Activated T-helper 2 cell treated with anti-CD3 and anti-CD28 coated beads, Interferon-gamma antibody, Interleukin-2, Interleukin-4, amounts not matched to agents 10 μg/mL and 5 μg/mL and 100 μg/mL, durations not matched to agents 14 hours and 24 hours and 36 hours (primary cell): ENCODE results near the gene ATXN7. TPM values are rescaled to one million over a fixed set of nuclear protein-coding genes. Genes with fewer than 3 reads are reported as not detected.

ENCODE experiments used
- DNase-seq: peaks from one replicate; pipeline ENCODE4 v3.0.0; 2021; ENCODE audit warnings: low spot score
- H3K27ac Mint-ChIP-seq: one replicate; pipeline ENCODE4 v1.8.0; 2021; ENCODE audit warnings: mixed read lengths
- H3K27me3 Mint-ChIP-seq: one replicate; pipeline ENCODE4 v1.8.0; 2021; ENCODE audit warnings: low read depth, mixed read lengths
- H3K36me3 Mint-ChIP-seq: one replicate; pipeline ENCODE4 v1.8.0; 2021; ENCODE audit warnings: low read depth, mixed read lengths
- H3K4me1 Mint-ChIP-seq: one replicate; pipeline ENCODE4 v1.8.0; 2021; ENCODE audit warnings: low read depth, mixed read lengths
- H3K4me3 Mint-ChIP-seq: one replicate; pipeline ENCODE4 v1.8.0; 2021; ENCODE audit warnings: low read depth, mild to moderate bottlenecking, moderate library complexity, mixed read lengths
- H3K9me3 Mint-ChIP-seq: one replicate; pipeline ENCODE4 v1.8.0; 2021; ENCODE audit warnings: mixed read lengths
- intact Hi-C: fragments of 100-400 bp; cut with micrococcal nuclease; formaldehyde crosslinking; loops from one replicate; pipeline ENCODE4 v1.15.1; 2023
- total RNA-seq: library from RNA; stranded (reverse); gene quantifications from 2 replicates; pipeline ENCODE4 v1.2.3, GENCODE V29; 2022

Gene ATXN7
- total RNA-seq, 1 donor from 2014 or later, result 42.8 TPM

DNA sequence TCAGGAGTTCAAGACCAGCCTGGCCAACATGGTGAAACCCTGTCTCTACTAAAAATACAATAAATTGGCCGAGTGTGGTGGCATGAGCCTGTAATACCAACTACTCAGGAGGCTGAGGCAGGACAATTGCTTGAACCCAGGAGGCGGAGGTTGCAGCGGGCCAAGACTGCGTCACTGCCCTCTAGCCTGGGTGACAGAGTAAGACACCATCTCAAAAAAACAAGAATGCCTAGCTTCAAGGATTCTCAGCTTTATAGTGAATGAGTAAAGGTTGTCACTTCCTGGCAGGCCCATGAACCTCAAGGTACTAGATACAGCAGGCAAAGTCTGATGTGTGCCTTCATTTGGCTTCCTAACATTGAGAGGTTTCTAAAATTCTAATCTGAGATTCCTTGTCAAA lies 14.5 kb upstream of the ATXN7 start:
- H3K36me3 Mint-ChIP-seq, result peaks cover 21% of the 10 kb centered on the region
- no peaks in the 10 kb centered on the region for H3K9me3 Mint-ChIP-seq
- intact Hi-C loops, result no loop called here
- no peaks in the 10 kb centered on the region for H3K27me3 Mint-ChIP-seq
- DNase-seq, result no peak
- peaks cover 6% of the 10 kb centered on the region for H3K4me1 Mint-ChIP-seq
- H3K27ac Mint-ChIP-seq, result no peak overlapping the region
- H3K4me3 Mint-ChIP-seq, result no peak overlapping the region

DNA sequence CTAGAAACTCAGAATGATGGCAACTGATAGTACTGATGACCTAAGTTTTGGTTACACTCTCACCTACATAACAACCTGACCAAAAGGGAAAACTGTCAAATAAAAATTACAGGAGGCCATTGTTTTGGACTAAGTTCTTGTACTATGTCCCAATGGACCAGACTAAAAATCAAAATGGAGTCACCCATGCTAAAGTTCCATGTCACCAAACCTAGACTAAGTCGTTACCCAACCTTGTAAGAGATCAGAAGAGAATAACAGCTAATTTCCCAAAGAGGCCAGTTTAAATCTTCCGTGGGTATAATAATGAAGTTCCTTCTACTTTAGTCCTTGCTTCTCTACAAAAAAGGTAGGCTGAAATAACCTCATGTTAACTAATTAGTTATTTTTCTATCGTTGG lies 12.4 kb upstream of the ATXN7 start:
- Mint-ChIP-seq H3K27me3 (no peaks in the 10 kb centered on the region), H3K27ac (no peak overlapping the region), H3K36me3 (peaks cover 21% of the 10 kb centered on the region), H3K4me3 (no peak overlapping the region), H3K9me3 (no peaks in the 10 kb centered on the region), H3K4me1 (peaks cover 17% of the 10 kb centered on the region)
- intact Hi-C loops, result no loop called here
- DNase-seq, result no peak

DNA sequence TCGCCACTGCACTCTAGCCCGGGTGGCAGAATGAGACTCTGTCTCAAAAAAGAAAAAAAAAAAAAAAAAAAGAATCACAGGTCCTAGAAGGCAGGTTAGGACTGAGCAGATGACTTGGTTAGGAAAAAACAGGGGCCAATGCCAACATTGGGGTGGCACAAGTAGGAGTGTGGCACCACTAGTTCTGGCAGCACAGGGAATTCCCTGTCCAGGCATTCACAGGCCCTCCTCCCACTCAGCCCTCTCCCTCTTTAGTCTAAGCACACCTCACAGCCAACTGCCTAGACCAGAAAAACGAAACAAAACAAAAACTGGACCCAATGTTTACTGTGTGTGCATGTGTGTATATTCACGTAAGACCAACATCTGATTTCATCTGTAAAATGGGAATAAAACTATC lies 10.6 kb upstream of the ATXN7 start:
- Mint-ChIP-seq H3K4me3 (no peak overlapping the region), H3K27me3 (no peaks in the 10 kb centered on the region), H3K27ac (no peak overlapping the region), H3K4me1 (peaks cover 24% of the 10 kb centered on the region), H3K9me3 (no peaks in the 10 kb centered on the region), H3K36me3 (peaks cover 20% of the 10 kb centered on the region)
- intact Hi-C loops, result no loop called here
- no peak for DNase-seq

DNA sequence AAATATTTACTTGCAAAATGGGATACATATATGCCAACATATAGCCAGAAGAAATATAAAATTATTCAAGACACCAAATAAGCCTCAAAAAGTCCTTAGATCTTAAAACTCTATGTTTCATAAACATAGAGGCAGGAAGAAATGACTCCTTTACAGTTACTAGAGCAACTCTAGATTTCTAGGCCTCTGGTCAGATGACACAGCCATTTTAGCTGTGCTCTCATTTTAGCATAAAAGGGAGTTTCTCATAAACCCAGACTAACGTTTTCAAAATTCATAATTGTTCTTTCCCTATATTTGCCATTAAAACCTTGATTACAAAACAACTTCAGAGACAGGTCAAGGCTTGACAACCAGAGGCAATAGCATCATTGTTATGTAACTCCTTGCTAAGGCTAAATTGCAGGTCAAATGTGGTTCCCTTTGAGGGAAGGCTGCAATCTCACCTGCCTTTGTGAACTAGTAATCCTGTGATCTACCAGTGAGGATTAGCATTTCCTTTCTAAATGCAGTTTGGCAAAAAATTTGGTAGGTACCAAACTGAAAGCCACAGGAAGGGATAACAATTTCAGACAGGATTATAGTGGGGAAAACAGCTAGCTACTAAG lies 8.2 kb upstream of the ATXN7 start:
- Mint-ChIP-seq H3K4me1 (peaks cover 31% of the 10 kb centered on the region), H3K9me3 (no peaks in the 10 kb centered on the region), H3K36me3 (peaks cover 20% of the 10 kb centered on the region), H3K4me3 (no peak overlapping the region), H3K27me3 (no peaks in the 10 kb centered on the region), H3K27ac (no peak overlapping the region)
- DNase-seq, result no peak
- intact Hi-C loops, result no loop called here

DNA sequence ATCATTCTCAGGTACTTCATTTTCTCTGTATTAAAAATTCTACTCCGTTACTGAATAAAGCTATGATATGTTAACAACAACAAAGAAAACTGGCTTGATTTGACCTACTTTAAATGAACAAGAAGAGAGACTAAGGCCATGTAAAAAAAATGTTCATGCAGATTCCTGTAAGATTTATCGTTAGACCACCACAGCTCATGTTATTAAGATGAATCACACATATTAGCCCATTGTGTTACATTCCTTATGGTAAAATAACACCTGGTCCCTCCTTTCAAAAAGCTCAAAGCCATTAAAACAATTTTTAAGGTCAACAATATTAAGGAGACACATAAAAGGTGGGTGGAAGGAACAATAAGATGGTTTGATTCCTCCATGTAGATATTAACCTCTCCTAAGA lies 6.4 kb upstream of the ATXN7 start:
- H3K36me3 Mint-ChIP-seq, result peaks cover 12% of the 10 kb centered on the region
- intact Hi-C loops, result no loop called here
- H3K27ac Mint-ChIP-seq, result no peak overlapping the region
- DNase-seq, result no peak
- no peak overlapping the region for H3K4me3 Mint-ChIP-seq
- H3K4me1 Mint-ChIP-seq, result peaks cover 40% of the 10 kb centered on the region
- no peaks in the 10 kb centered on the region for H3K27me3 Mint-ChIP-seq
- H3K9me3 Mint-ChIP-seq, result no peaks in the 10 kb centered on the region

DNA sequence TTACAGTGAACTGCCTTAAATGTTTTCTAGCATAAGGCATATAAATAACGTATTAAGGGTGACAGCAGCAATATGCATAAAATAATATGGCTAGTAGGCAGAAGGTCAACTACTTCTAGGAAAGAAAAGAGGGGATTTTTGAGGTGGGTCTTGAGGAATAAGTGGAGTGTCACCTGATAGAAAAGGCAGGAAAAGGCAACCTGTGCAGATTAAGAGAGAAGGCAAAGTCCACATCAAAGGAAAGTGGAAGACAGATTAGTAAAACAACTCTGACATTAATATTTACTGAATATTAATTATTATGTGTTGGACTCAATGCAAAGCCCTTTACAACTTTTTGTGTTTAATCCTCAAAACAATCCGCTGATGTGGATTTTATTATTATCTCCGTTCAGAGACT lies 2.9 kb upstream of the ATXN7 start:
- no peak for DNase-seq
- intact Hi-C loops, result loop anchor here (10.0 kb wide), 2 partner anchors 104 to 164 kb away; partner anchors contain the start of gene PSMD6
- H3K9me3 Mint-ChIP-seq, result no peaks in the 10 kb centered on the region
- peak overlapping the region; percentile 2 for H3K4me3 Mint-ChIP-seq
- H3K4me1 Mint-ChIP-seq, result peaks cover 49% of the 10 kb centered on the region
- H3K27me3 Mint-ChIP-seq, result no peaks in the 10 kb centered on the region
- no peak overlapping the region for H3K27ac Mint-ChIP-seq
- H3K36me3 Mint-ChIP-seq, result peaks cover 28% of the 10 kb centered on the region

DNA sequence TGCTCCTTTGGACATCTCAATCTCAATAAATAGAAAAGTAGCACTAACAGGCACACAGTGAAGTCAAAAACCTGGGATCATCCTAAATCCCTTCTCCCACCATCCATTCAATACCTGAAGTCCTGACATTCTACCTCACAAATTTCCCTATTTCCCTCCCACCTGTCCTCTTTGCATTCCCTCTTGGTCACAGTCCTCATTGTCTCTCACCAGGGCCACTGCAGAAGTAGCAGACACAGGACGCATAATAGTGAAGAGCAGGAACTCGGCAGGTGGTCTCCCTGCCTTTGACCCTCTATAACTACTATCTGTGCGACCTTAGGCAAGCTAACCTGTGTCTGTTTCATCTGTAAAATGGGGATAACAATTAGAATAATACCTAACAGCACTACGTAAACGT lies 2.4 kb upstream of the ATXN7 start:
- Mint-ChIP-seq H3K27ac (no peak overlapping the region), H3K27me3 (no peaks in the 10 kb centered on the region), H3K36me3 (peaks cover 29% of the 10 kb centered on the region), H3K9me3 (no peaks in the 10 kb centered on the region), H3K4me1 (peaks cover 48% of the 10 kb centered on the region), H3K4me3 (no peak overlapping the region)
- intact Hi-C loops, result loop anchor here (10.0 kb wide), 2 partner anchors 103 to 163 kb away; partner anchors contain the start of gene PSMD6
- DNase-seq, result no peak

DNA sequence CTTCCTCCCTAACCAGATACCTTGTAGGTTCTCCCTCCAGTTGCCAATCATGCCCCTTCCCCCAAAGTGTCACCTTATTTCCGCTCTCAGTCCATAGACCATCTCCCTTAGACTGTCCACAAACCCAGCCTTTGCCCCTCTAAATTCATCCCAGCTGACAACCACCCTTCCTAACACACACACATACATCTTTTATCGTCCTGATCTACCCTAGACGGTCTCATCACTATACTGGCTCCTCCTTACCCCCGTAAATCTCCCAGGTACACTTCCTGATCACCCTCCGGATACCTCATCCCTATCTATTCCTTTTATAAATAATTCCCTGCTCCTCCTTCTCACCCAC lies 890 bp upstream of the ATXN7 start:
- H3K36me3 Mint-ChIP-seq, result peaks cover 37% of the 10 kb centered on the region
- peak overlapping the region; percentile 94 for H3K27ac Mint-ChIP-seq
- no peaks in the 10 kb centered on the region for H3K27me3 Mint-ChIP-seq
- no peak for DNase-seq
- H3K4me3 Mint-ChIP-seq, result peak overlapping the region; percentile 84
- no peaks in the 10 kb centered on the region for H3K9me3 Mint-ChIP-seq
- intact Hi-C loops, result loop anchor here (10.0 kb wide), 2 partner anchors 102 to 162 kb away; partner anchors contain the start of gene PSMD6
- peaks cover 46% of the 10 kb centered on the region for H3K4me1 Mint-ChIP-seq

DNA sequence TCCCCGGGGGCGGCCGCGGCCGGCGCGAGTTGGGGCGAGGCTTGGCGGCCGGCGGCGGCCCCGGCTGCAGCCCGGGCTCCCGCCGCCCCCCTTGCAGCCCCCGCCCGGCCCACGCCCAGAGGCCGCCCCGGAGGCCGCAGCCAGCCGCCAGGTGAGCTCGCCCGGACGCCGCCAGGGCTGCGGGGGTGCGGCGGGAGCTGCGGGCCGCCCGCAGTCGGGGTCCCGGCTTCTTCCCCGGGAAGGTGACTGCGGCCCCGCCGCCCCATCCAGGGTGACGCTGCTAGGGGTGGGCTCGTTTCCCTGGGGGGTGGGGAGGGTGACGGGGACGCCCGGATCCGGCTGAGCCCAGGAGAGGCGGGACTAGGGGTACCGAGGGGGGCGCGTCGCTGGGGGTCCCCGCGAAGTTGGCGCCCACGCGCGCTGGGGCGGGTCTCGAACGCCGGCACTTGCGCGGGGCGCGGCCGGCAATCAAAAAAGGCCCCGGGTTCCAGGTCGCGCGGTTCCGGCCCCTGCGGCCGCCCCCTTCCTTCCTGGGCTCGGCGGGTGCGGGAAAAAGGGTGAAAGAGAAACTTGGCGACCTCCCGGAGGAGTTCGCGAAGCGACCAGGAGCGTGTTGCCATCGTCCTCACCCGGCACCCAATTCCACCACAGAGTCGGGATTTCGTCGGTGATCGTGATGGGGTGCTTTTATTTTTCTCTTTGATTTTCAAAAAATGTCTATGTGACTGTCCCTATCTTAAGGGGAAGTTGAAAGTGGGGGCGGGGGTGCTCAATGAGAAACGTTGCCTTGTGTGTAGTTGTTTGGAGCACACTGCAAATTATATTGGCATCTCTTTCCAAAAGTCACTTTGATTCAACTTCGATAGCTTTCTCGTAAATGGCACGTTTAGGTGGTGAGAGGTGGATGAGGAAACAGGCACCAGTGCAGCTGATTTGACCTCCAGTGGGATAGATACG lies 619 bp downstream of the ATXN7 start:
- Mint-ChIP-seq H3K4me1 (peaks cover 46% of the 10 kb centered on the region), H3K27ac (peak overlapping the region; percentile 76)
- intact Hi-C loops, result loop anchor here (1.0 to 10.0 kb wide), 3 partner anchors 47 to 161 kb away; partner anchors contain the start of gene PSMD6

DNA sequence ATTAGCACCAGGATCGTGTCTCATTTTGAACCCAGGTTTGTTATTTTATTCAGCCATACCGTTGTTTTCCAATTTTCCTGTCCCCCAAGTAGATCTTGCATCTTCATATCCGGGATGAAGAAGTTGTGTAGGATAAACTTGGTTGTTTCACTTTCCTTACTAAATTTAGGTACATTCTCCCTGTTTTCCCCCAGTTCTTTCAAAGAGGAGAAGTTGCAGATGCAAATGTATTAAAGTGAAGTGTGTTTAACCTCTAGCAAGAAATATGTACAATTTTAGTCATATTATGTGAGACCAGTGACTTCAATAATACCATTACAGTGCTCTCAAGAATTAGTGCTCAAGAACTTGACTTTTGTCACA lies 1.3 kb downstream of the ATXN7 start:
- intact Hi-C loops, result loop anchor here (1.0 to 10.0 kb wide), 3 partner anchors 46 to 160 kb away; partner anchors contain the start of gene PSMD6
- no peak for DNase-seq
- Mint-ChIP-seq H3K27me3 (no peaks in the 10 kb centered on the region), H3K27ac (peak overlapping the region; percentile 76), H3K4me3 (peak overlapping the region; percentile 81), H3K36me3 (peaks cover 39% of the 10 kb centered on the region), H3K9me3 (no peaks in the 10 kb centered on the region), H3K4me1 (peaks cover 43% of the 10 kb centered on the region)

More for the DNA sequence above, 619 bp downstream of the ATXN7 start:
- H3K9me3 Mint-ChIP-seq, result no peaks in the 10 kb centered on the region
- H3K4me3 Mint-ChIP-seq, result peak overlapping the region; percentile 81
- peaks cover 42% of the 10 kb centered on the region for H3K36me3 Mint-ChIP-seq
- peak; percentile 44 for DNase-seq
- H3K27me3 Mint-ChIP-seq, result no peaks in the 10 kb centered on the region

DNA sequence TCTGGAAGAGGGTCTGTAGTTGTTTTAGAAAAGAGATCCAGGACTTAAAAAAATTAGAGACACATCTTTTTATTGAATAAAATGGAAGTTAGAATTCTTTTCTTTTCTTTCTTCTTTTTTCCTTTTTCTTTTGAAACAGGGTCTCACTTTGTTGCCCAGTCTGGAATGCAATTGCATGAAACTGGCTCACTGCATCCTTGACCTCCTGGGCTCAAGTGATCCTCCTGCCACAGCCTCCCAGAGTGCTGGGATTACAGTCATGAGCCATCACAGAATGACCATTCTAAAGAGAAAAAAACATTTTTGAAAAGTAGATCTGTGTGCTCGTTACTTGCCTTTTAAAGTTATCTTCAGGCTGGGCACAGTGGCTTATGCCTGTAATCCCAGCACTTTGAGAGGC lies 3.6 kb downstream of the ATXN7 start:
- Mint-ChIP-seq H3K27ac (no peak overlapping the region), H3K36me3 (peaks cover 45% of the 10 kb centered on the region), H3K4me3 (no peak overlapping the region), H3K27me3 (no peaks in the 10 kb centered on the region), H3K9me3 (no peaks in the 10 kb centered on the region), H3K4me1 (peaks cover 41% of the 10 kb centered on the region)
- intact Hi-C loops, result loop anchor here (10.0 kb wide), 2 partner anchors 98 to 158 kb away; partner anchors contain the start of gene PSMD6
- DNase-seq, result no peak

DNA sequence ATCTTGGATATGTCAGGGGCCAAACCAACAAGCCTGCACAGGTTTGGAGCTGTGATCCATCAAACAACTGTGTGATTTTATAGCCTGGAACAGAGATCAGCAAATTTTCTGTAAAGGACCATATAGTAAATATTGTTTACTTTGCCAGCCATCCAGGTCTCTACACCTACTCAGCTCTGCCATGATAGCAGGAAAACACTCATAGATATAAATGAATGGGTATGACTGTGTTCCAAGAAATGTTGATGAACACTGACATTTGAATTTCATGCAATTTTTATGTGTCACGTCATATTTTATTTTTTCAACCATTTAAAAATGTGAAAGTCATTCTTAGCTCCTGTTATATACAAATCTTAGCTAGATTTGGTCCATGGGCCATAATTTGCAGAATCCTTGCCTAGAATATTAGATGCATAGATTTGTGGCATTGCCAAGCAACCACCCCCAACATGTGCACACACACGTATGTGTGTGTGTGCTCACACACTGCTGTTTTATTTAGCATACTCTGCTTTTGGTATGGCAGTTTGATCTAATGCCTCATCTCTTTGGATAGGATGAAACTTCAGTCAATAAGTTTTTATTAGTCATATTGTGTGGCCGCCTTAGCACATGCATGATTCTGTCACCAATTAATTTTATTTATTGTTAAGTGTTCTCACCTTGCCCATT lies 6.4 kb downstream of the ATXN7 start:
- no peak for DNase-seq
- no peak overlapping the region for H3K27ac Mint-ChIP-seq
- H3K4me1 Mint-ChIP-seq, result peaks cover 35% of the 10 kb centered on the region
- H3K36me3 Mint-ChIP-seq, result peaks cover 37% of the 10 kb centered on the region
- intact Hi-C loops, result loop anchor here (10.0 kb wide), 2 partner anchors 95 to 155 kb away; partner anchors contain the start of gene PSMD6
- no peak overlapping the region for H3K4me3 Mint-ChIP-seq
- no peaks in the 10 kb centered on the region for H3K9me3 Mint-ChIP-seq
- H3K27me3 Mint-ChIP-seq, result no peaks in the 10 kb centered on the region
